RWPE2 (cell line): ENCODE data around the gene BHLHE23.

Source experiments
- ATAC-seq: fragments of 200-7000 bp; cut with Tn5 transposase; 3 replicates; pipeline ENCODE4 v1.9.1; 2021; ENCODE audit warnings: low read depth
- DNase-seq: peaks from one replicate; pipeline ENCODE4 v3.0.0-alpha.2; 2020; ENCODE audit warnings: low spot score
- H3K27ac ChIP-seq: fragments of 450-650 bp; 2 replicates; pipeline ENCODE4 v1.5.1; 2017; ENCODE audit warnings: mild to moderate bottlenecking; ENCODE audit not compliant: poor library complexity, severe bottlenecking
- H3K27me3 ChIP-seq: fragments of 250-450 bp; sonication (Bioruptor Pico); 2 replicates; pipeline ENCODE4 v1.5.1; 2021; ENCODE audit warnings: mild to moderate bottlenecking, moderate library complexity; ENCODE audit not compliant: insufficient read depth, poor library complexity, severe bottlenecking
- H3K36me3 ChIP-seq: fragments of 250-450 bp; sonication (Bioruptor Pico); 2 replicates; pipeline ENCODE4 v1.5.1; 2020; ENCODE audit warnings: low read depth, mild to moderate bottlenecking, moderate library complexity
- H3K4me1 ChIP-seq: fragments of 250-450 bp; sonication (Bioruptor Pico); 2 replicates; pipeline ENCODE4 v1.5.1; 2021; ENCODE audit warnings: mild to moderate bottlenecking, moderate library complexity; ENCODE audit not compliant: insufficient read depth, poor library complexity, severe bottlenecking
- H3K4me3 ChIP-seq: fragments of 250-450 bp; sonication (Bioruptor Pico); 2 replicates; pipeline ENCODE4 v1.5.1; 2021; ENCODE audit warnings: mild to moderate bottlenecking, moderate library complexity; ENCODE audit not compliant: severe bottlenecking
- H3K9me3 ChIP-seq: fragments of 250-450 bp; sonication (Bioruptor Pico); 2 replicates; pipeline ENCODE4 v1.5.1; 2021; ENCODE audit warnings: mild to moderate bottlenecking, moderate library complexity; ENCODE audit not compliant: severe bottlenecking
- CTCF ChIP-seq: fragments of 450-650 bp; IDR thresholded peaks from one replicate; pipeline ENCODE4 v1.5.1; 2017; ENCODE audit warnings: mild to moderate bottlenecking, moderate library complexity; ENCODE audit not compliant: poor library complexity, severe bottlenecking

BHLHE23 gene

DNA sequence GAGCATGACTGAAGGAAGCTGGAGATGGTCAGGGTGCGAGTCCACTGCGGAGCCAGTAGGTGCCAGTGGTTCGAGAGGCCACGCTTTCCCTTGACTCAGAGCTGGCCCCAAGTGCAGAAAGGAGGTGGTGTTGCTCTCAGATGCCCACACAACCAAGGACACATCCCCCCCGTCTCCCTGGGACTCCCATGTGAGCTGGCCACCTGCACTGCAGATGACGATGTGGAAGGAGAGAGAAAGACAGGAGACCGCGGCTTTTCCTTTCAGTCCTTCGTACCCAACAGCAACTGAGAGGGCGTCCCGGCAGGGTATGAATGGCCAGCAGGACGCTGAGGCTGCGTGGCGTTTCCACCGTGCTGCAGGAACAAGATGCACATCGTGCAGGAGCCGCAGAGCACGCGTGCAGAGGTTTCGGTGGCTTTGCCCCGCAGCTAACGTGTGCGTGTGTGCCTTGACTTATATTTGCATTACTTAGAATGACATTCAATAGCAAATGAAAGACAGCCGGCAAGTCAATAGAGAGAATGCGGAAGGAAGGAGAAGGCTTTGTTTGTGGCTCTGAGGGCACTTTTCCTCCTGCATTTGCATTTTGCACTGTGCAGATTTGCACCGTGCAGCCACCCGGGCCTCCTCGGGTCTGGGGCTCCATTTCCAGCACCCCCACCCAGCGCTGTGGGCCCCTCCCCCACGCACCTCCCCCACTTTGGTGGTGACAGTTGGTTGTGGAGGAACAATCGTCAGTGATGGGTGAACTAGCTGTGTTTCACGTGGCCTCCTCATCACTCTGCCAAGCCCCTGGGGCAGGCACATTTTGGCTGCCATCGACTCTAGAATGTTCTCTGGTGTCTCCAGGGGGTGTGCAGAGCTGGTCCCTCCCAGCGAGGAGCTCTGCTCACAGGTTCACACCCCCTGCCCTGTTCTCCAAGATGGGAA, 26.4 kb upstream of the BHLHE23 start:
- DNase-seq = peak; percentile 79
- H3K4me3 ChIP-seq = no peak overlapping the region

DNA sequence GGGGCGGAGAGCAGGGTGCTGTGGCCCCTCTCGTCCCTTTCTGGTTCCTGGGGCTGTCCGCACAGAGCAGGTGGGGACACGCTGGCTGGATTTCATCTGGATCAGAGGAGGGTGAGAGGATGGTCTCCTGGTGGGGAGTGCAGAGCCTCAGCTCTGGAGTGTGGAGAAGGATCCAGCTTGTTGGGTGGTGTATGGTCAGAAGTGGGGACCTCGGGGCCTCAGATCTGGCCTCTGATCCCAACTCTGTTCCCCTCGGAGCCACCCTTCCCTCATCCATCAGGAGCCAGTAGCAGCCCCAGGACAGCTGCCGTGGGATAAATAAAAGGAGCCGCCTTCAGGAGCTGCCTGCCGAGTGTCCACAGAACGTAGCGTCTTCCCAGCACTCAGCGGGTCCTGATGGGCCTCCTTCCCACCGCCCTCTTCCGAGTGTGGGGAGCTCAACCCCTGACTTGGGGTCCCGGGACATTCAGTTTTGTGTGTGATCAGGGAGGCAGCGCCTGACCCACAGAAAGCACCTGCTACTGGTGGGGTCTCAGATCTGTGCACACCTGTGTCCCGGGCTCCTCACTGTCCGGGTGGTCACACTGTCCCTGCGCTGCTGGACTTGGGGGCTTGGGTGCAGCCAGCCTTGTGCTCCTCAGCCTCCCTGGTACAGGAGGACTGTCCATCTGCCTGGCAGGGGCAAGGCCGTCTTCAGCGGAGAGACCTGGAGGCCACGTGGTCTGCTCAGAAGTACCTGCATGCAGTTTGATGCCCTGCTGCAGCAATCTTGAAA, 25.4 kb upstream of the BHLHE23 start:
- Histone ChIP-seq H3K4me1 (no peaks in the 10 kb centered on the region), H3K36me3 (no peaks in the 10 kb centered on the region), H3K9me3 (no peaks in the 10 kb centered on the region), H3K4me3 (no peak overlapping the region), H3K27me3 (peaks cover 80% of the 10 kb centered on the region), H3K27ac (no peak overlapping the region)
- ATAC-seq (no peak), DNase-seq (peak; percentile 81)
- TF ChIP-seq CTCF = no peak

More for the DNA sequence above, 26.4 kb upstream of the BHLHE23 start:
- Histone ChIP-seq H3K9me3 (no peaks in the 10 kb centered on the region), H3K27ac (no peak overlapping the region), H3K4me1 (no peaks in the 10 kb centered on the region), H3K36me3 (no peaks in the 10 kb centered on the region), H3K27me3 (peaks cover 83% of the 10 kb centered on the region)
- ATAC-seq = no peak; the same call in 2 of the 3 replicates
- no peak for TF ChIP-seq CTCF

DNA sequence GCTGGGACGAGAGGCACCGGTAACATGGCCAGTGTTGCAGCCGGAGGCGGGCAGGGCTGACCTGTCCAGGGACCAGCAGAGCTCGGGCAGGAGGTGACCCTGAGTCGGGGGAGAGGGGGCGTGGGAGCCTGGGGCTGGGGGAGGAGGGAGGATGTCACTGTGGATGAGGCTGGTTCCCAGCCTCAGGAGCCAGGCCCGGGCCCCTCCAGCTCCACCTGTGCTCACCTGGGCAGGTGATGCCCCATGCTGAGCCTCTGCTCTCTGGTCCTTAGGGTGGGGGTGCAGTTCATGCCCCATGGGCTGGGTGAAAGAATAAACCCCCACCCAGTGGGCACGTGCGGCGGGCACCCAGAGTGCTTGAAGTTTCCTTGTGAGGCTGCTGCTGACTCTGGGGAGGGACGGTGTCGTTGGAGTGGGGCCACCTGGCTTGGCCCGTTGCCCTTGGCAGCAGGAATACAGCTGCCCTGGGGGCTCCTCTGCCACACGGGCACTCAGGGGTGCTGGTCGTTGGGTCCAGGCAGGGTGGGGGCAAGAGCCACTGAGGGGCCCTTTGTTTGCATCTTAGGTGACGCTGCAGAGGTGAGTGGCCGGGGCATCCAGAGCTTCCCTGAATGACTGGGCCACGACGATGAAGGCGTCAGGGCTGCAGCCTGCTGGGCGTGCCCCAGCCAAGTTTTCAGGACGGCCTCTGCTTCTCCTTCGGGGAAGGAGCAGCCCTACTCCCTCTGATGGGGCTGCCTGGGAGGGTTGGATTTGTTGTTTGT, 24.7 kb upstream of the BHLHE23 start:
- Histone ChIP-seq H3K4me3 (no peak overlapping the region), H3K9me3 (no peaks in the 10 kb centered on the region), H3K36me3 (no peaks in the 10 kb centered on the region), H3K27ac (no peak overlapping the region), H3K27me3 (peaks cover 80% of the 10 kb centered on the region), H3K4me1 (no peaks in the 10 kb centered on the region)
- ATAC-seq = no peak
- DNase-seq = peak; percentile 83
- no peak for TF ChIP-seq CTCF

DNA sequence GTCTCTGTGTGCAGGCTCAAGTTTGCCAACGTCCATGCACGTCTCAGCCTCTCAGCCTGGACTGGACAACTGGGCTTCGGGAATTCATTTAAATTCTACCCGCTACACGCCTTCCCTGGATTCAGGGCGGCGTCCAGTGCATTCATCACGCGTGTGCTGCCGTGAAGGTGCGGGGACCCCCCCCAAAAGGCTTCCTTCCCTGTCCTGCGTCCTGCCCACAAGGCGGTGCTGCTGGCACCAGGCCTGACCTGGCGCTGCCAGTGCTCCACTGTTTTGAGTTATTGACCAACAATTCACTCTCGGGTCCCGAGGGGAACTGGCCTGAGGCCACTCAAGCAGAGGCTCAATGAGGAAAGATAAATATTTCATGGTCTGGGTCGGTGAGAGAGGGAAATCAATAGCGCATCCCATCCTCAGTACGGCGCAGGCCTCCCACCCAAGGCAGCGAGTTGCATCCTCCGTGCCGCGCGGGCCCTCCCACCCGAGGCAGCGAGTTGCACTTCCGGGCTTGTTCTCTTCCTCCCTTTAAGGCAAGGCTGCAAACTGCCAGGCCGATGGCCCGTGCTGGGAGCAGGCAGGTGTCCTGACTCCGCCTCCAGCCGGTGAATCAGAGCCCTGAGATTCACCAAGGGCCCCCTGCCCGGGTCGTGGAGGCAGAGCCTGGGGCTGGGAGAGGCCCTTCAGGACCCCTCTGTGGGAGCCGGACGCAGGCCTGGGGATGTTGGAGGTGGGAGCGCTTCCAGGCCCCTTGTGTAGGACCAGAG, 22.8 kb upstream of the BHLHE23 start:
- no peaks in the 10 kb centered on the region for H3K4me1 ChIP-seq
- H3K27ac ChIP-seq = no peak overlapping the region
- DNase-seq = peak; percentile 90
- peaks cover 88% of the 10 kb centered on the region for H3K27me3 ChIP-seq
- H3K9me3 ChIP-seq = no peaks in the 10 kb centered on the region
- H3K4me3 ChIP-seq = no peak overlapping the region
- H3K36me3 ChIP-seq = no peaks in the 10 kb centered on the region
- peak; percentile 55 for ATAC-seq
- TF ChIP-seq CTCF = no peak
